GM12875 (cell line): ENCODE results near the gene CRACDL.

Source experiments
- H3K4me3 ChIP-seq: one replicate; pipeline ENCODE4 v1.5.1; 2011; ENCODE audit warnings: low read depth, low read length, control low read depth
- TF ChIP-seq, protein P1 (sequence below): IDR thresholded peaks from 2 replicates; pipeline ENCODE4 v1.5.1; 2011; ENCODE audit warnings: low read depth, mild to moderate bottlenecking, control low read depth, inconsistent platforms, low read length, moderate library complexity, borderline replicate concordance; ENCODE audit not compliant: insufficient read depth

Gene CRACDL

DNA sequence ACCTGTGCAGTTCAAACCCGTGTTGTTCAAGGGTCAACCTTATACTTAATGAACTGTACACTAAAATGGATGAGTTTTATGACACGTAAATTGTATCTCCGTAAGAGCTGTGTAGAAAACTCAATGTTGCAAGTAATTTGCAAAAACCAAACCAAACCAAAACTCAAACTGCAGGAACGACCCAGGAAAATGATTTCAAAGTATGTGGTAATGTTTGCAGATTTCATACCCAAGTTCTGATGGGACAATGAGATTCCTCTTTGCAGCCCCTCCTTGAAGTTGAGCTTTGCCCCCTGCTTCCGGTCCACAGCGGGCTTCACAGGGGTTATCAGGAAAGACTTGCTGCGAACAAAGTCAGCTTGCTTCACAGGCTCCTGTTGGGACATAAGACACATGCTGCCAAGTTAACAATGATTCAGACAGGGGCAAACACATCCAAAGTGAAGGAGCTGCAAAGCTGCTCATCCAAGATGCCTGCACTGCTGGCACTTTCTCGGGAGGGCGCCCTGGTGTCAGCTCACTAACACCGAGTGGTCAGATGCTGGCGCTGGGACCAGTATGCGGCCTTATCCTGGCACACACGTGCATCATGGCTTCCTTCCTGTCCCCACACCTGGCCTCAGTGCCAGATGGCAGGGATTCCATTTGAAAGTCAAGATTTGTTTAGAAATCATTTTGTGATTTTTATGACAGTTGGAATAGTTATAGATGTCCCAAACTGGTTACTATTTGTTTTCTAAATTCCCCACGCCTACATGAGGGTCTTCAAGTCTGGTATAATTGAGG lies 139.9 kb downstream of the CRACDL start:
- TF ChIP-seq, protein P1, sequence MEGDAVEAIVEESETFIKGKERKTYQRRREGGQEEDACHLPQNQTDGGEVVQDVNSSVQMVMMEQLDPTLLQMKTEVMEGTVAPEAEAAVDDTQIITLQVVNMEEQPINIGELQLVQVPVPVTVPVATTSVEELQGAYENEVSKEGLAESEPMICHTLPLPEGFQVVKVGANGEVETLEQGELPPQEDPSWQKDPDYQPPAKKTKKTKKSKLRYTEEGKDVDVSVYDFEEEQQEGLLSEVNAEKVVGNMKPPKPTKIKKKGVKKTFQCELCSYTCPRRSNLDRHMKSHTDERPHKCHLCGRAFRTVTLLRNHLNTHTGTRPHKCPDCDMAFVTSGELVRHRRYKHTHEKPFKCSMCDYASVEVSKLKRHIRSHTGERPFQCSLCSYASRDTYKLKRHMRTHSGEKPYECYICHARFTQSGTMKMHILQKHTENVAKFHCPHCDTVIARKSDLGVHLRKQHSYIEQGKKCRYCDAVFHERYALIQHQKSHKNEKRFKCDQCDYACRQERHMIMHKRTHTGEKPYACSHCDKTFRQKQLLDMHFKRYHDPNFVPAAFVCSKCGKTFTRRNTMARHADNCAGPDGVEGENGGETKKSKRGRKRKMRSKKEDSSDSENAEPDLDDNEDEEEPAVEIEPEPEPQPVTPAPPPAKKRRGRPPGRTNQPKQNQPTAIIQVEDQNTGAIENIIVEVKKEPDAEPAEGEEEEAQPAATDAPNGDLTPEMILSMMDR, result no peak

DNA sequence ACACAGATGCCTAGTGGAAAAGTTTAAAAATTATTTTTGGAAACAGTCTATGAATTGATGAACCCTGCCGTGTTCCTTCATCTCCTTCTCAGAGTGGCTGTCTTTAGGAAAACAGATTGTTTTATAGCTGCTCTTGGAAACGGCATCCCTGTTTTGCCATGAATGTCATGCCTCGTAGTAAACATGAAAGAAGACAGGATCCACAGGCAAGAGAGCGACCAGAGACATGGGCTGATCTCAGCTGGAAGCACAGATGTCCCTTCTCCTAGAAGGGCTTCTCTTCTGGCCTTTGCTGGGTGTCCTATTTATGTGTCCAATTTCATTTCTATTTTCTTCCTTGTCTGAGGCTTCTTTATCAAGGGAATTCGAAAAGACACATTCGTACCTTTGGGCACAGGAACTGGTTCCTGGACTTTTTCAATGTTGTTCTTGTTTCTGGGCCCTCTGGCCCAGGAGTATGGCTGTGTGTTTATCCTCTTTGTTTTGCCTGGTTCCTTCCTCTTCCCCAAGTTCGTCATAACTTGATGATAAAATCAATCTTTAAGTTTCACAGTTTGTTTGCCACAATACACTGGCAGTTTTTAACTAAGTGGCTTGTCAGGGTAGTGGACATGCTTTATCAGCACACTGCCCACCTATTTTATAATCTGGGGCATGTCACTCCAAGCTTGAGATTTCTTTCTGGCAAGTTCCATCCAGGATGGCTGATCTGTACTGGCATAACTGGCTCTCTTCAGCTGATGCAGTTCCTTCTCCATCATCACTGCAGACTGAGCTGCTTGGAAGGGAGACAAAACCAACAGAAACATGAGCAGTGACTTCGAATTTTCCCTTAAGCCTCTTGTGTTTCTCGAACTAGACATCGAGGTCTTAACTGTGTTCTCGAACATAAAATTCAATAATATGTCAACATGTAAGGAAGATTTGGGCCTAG lies 141.9 kb downstream of the CRACDL start:
- TF ChIP-seq, protein P1, result no peak
- no peak overlapping the region for H3K4me3 ChIP-seq

More for the DNA sequence above, 139.9 kb downstream of the CRACDL start:
- no peak overlapping the region for H3K4me3 ChIP-seq

DNA sequence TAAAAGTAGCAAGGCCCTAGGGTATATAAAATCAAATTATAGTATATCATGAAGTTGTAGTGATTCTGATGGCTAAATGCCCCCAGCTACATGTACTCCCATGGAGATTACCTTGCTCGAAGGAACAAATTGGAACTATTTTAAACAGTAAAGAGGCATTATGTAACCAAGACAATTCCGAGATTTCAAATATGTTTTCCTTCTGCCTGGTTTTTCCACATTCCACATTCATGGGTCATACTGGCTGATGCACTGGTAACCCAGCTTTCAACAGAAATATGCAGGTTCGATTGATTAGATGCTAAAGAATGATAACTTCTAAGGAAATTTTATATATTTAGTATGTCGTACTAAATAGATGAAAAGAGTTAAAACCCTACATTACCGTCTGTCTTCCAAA lies 142.8 kb downstream of the CRACDL start:
- TF ChIP-seq, protein P1, result no peak
- no peak overlapping the region for H3K4me3 ChIP-seq

DNA sequence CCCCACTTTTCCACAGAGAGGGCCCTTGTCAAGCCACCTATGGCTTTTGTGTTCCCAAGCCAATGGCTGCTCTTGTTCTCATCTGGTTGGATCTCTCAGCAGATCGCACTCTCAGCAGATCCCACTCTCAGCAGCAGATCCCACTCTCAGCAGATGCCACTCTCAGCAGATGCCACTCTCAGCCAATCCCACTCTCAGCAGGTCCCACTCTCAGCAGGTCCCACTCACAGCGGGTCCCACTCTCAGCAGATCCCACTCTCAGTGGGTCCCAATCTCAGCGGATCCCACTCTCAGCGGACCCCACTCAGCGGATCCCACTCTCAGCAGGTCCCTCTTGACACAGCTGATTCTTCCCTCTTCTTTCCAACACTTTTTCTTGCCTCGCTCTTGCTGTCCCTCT lies 145.8 kb downstream of the CRACDL start:
- no peak overlapping the region for H3K4me3 ChIP-seq
- TF ChIP-seq, protein P1, result no peak

DNA sequence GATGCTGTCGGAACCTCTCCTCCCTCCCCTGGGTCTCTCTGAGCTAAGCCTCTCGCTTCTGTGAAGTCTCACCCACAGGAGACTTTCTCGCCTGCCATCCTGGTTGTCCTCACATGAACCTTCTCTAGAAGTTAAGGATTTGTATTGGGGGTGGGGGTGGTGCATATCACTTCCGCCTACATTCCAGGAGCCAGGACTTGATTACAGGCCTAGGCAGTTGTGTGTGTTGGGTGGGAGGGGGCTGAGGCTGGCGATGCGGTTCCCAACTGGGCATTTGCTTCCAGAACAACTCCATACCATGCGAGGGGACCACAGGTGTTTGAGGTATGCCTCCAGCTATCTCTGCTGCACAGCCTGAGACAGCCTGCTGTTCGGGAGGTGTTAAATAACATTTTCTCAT lies 148.3 kb downstream of the CRACDL start:
- H3K4me3 ChIP-seq, result no peak overlapping the region
- TF ChIP-seq, protein P1, result no peak

DNA sequence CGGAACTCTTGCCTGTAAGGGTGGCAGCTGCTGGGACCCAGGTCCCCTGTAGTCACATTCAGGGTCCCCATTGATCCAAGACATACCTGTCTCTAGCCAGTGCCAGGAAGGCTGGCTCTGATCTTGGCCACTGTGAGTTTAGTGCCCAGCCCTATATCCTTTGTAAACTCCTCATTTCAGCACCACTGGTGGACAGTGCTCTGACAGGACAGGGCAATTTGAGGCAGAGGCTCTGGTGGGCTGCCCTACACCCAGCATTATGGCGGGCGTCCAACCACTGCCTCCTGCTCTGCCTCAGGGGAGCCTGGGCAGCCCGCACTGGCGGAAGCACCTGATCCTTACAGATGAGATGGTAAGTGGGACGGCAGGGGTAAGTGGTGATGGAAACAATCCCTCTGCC lies 149.8 kb downstream of the CRACDL start:
- H3K4me3 ChIP-seq, result no peak overlapping the region
- TF ChIP-seq, protein P1, result no peak
